IPS-11a (cell line): ENCODE results near the gene CNPY1.

Experiments
- H3K4me3 ChIP-seq: one replicate; pipeline ENCODE4 v1.5.1; 2013; ENCODE audit warnings: low read depth, low read length, control low read depth

Gene CNPY1

DNA sequence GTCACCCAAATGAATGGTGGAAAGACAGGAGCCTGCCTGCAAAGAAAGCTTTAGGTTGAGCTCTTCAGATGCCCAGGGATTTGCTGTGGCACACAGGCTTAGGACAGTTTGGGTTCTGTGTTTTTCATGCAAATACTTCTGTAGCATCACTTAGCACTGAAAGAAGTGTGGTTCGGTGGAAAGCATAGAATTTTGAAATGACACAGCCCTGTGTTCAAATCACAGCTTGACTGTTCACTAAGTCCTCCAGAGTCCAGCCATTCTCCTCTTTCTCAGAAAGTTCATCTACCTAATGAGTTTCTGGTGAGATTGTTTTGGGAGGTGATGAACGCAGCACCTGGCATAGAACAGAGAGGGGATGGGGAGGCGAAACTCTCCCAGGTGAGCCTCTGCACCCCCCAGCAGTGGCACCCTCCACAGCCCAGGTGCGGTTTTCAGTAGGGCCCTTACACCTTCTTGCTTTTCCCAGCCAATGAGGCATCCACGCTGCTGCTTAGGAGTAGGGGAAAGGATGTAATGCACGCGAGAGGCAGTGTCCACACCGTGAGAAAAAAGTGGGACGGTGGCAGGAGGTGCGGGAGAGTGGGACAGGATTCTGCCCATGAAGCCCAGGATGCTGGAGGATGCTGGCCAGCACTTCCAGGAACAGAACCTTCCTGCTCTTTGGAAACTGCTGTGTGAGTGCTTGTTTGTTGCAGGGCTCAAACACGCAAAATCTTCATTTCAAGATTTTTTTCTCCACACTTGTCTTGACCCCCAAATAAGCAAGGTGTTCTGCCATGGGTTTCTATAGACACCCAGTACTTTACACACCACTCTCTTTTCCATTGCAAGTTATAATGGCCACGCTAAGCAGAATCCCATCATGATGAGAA lies 76.8 kb downstream of the CNPY1 start:
- H3K4me3 ChIP-seq = no peak overlapping the region

GRCh38 chr7:155468785-155469148 lies 77.6 kb downstream of the CNPY1 start:
- no peak overlapping the region for H3K4me3 ChIP-seq

DNA sequence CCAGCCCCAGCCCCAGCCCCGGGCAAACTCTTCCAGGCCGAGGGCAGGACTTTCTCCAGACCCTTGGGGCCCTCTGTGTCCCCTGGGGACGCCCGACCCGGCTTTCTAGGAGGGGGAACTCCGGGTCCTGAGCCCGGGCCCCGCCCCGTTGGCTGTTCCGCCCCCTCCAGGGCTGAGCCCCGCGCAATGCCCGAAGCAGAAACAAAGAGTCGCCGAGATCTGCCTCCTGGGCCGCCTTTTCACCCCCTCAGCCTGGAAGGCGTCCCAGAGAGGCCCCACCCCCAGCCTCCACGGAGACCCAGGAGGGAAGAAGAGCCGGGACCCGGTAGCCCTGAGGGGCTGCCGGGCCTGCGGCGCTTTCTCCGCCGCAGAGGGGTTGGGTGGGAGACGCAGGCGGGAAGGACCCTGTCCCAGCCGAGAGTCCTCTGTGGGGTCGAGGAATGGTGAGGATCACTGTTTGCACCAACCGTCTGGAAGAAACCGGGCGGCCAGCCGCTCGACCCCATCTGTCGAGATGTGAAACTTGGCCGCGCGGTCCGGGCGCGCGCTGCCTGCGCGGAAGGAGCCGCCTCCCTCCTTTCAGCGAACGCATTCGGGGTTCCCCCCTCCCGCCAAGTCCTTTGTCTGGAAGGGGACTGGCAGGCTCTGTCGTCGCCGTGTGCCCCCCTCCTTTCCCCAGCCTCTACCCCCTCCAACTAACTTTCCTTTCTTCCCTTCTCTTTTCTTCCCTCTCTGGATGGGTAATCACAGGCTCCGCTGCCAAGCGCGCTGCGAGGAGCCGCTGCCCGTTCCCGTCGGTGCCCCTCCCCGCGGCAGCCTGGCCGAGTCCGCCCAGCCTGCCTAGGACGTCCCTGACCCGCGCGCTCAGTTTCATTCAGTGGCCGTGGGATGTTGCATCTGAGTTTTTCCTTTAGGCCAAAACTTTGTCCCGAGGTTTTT lies 78.2 kb downstream of the CNPY1 start:
- H3K4me3 ChIP-seq = peak overlapping the region; percentile 15

DNA sequence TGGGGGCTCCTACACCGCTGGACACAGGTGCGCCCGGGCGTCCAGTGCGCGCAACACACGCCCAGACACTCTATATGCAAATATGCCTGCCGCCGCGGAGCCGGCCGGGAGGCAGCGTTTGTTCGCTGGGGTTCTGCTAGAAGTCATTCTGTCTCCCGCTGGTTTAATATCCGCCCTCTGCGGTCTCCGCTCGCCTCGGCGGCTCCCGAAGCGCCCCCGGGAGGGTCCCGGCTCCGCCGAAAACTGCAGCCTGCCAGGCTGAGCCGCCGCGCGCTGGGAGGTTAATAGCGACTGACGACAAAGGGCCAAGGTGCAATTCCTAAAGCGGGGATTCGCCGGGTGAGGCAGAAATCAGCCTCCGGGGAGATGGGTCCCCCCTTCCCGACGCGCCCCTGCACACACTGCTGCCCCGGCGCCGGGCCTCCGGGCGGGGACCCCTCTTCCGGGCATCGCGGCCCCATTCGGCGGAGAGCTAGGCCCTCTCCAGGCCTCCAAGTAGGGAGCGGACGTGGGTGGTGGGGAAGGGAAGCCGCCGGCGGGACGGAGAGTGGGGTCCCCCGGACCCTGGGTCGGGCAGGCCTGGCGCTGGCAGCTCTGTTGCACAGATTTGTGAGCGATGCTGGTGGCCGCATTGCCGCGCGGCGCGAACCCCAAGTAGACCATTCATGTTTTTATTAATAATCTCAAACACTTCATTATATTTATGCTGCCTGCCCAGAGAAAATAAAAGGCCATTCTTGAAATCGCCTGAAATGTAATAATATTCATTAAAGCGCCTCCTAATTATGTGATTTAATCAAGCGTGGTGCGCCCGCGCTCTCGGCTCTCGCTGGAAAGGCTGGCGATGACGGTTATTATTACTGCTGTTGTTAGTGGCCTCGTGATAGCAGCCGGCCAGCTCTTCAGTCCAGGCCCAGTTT lies 79.3 kb downstream of the CNPY1 start:
- peak overlapping the region; percentile 17 for H3K4me3 ChIP-seq

- no peak overlapping the region for H3K4me3 ChIP-seq
Observed at GRCh38 chr7:155466142-155466813, 80.1 kb downstream of the CNPY1 start.

DNA sequence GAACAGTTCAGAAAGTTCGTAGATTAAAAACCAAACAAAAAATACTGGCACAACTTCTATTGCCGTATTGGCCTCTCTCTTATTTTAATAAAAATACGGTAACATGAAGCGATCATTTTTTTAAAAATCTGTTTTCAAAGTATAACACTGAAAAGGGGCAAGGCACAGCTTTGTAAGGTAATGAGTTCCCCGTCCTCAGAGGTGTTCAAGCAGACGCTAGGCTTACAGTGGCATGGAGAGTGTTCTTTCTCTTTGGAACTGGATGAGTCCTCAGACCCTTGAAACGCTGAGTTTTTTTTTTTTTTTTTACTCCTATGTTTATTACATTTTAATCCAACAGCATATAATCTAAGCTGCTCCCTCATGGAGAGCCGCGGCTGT lies 80.6 kb downstream of the CNPY1 start:
- no peak overlapping the region for H3K4me3 ChIP-seq

- H3K4me3 ChIP-seq = no peak overlapping the region
Observed at GRCh38 chr7:155464948-155465739, 81.2 kb downstream of the CNPY1 start.

GRCh38 chr7:155464183-155464582 lies 82.2 kb downstream of the CNPY1 start:
- no peak overlapping the region for H3K4me3 ChIP-seq

DNA sequence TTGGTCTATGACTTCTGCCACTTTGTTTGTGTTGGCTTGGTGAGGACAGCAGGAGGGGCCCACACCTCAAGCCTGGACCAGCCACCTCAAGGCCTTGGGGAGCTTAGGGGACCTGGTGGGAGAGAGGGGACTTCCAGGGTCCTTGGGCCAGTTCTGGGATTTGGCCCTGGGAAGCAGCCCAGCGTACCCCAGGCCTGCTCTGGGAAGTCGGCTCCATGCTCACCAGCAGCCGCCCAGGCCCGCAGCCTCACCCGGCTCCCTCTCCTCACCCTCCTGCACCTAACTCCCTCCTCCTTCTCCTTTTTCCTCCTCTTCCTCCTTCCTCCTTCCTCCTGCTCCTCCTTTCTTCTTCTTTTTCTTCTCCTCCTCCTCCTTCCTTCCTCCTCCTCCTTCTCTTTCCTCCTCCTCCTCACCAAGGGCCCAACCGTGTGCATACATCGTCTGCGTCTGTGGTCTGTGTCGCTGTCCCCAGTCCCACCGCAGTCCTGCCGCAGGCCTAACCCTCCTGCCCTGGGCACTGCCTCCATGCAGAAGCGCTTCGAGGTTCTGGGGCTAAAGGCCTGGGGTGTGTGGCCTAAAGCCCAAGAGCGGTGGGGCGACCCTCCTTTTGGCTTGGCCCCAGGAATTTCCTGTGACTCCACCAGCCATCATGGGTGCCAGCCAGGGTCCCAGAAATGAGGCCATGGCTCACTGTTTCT lies 83.1 kb downstream of the CNPY1 start:
- no peak overlapping the region for H3K4me3 ChIP-seq

GRCh38 chr7:155462163-155462735 lies 84.1 kb downstream of the CNPY1 start:
- H3K4me3 ChIP-seq = no peak overlapping the region

DNA sequence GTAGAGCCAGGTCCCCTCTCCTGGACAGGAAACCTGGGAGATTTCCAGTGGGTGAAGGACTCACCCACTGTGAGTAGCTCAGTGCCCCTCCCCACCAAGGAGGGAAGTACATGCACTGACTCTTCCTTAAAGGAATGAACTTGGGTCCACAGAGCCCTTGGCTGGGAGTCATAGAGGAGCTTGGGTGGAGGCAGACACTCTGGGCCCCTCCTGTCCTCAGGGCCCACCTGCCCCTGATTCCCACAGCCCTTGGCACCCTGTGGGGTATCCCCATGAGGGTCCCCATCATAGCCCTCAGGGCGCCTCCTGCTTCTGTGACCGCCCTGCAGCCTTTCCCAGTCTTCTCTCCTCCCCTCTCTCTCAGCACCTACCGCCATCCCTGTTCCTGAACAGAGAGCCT lies 84.7 kb downstream of the CNPY1 start:
- H3K4me3 ChIP-seq = no peak overlapping the region

- no peak overlapping the region for H3K4me3 ChIP-seq
Observed at GRCh38 chr7:155460926-155461613, 85.3 kb downstream of the CNPY1 start.

DNA sequence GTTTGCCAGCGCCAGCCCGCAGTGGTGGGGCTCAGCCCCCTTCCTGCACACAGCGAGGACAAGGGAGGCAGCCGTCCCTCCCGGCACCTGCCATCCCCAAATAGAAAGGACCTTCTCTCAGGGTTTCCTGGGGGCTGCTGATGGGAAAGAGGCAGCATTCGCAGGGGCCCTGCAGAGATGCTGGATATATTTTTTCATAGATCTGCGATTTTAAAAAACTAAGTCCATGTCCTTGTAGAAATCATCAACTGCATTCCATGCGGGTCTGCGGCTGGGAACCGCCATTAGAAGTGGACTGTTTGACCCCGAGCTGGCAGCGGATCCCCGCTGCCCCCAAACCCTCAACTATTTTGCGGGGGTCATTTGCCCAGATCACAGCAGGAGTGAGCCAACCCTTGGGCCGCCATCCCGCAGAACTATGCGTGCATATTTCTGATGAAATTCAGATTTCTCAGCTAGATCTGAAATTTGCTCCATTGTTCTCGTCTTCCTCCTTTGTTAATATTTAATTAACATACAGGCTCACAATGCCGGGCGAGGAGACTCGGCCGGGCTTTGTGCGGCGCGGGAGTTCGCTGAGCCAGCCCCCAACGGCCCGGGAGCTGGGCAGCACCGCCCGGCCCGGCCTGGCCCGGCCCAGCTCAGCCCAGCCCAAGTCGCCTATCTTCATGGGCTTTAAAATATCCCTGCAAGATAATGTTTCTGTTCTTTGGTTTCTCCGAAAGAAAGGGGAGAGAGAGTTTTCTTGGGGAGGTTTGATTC lies 86.5 kb downstream of the CNPY1 start:
- H3K4me3 ChIP-seq = no peak overlapping the region

DNA sequence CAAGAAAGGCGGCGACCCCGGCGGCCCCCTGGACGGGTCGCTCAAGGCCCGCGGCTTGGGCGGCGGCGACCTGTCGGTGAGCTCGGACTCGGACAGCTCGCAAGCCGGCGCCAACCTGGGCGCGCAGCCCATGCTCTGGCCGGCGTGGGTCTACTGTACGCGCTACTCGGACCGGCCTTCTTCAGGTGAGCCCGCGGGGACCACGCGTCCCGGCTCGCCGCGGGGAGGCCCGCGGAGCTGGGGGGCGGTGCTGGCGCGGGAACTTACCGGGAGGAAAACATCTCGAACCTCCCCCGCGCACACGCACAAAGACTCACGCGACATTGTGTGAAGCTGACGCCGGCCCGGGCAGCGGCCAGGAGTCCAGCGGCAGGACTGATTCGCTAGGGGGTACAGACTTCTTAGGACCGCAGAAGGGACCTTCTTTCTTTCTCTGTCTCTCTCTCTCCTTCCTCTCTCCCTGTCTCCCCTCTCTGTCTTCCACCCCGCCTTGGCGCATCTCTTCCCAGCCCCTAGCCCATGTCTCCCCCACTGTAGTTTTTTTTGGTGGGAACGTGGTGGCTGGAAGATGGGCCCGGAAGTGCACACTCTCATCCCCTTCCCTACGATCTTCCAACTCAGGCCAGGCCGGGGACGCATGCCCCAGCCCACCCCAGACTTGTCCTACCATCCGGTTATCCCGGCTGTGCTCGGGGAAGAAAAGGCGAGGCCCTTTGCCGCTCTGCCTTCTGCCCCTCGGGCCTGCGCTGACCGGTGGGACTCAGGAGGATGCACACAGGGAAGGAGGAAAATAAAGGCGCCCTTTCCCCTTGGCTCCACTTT lies 87.3 kb downstream of the CNPY1 start:
- no peak overlapping the region for H3K4me3 ChIP-seq

DNA sequence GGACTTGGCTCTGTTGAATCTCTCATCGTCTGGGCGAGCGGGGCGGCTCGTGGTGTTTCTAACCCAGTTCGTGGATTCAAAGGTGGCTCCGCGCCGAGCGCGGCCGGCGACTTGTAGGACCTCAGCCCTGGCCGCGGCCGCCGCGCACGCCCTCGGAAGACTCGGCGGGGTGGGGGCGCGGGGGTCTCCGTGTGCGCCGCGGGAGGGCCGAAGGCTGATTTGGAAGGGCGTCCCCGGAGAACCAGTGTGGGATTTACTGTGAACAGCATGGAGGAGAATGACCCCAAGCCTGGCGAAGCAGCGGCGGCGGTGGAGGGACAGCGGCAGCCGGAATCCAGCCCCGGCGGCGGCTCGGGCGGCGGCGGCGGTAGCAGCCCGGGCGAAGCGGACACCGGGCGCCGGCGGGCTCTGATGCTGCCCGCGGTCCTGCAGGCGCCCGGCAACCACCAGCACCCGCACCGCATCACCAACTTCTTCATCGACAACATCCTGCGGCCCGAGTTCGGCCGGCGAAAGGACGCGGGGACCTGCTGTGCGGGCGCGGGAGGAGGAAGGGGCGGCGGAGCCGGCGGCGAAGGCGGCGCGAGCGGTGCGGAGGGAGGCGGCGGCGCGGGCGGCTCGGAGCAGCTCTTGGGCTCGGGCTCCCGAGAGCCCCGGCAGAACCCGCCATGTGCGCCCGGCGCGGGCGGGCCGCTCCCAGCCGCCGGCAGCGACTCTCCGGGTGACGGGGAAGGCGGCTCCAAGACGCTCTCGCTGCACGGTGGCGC lies 88.1 kb downstream of the CNPY1 start, which contains the start of gene EN2:
TSS of gene EN2 (plus strand) at position 19 of the 767 bp plus-strand sequence. CDS start at position 268, 249 bp downstream.
- no peak within 1 kb of the TSS for H3K4me3 ChIP-seq
